NCI-H226 (cell line): Measurements from ENCODE around the gene EXOC6B.

Experiments used
- DNase-seq: peaks from one replicate; pipeline ENCODE4 v3.0.0-alpha.2; 2015

EXOC6B gene

GRCh38 chr2:72788756-72789155 lies 37.1 kb downstream of the EXOC6B start:
- DNase-seq, result peak; percentile 75

- DNase-seq, result no peak
These were observed 40.3 kb downstream of the EXOC6B start for GRCh38 chr2:72785517-72785916.

DNA sequence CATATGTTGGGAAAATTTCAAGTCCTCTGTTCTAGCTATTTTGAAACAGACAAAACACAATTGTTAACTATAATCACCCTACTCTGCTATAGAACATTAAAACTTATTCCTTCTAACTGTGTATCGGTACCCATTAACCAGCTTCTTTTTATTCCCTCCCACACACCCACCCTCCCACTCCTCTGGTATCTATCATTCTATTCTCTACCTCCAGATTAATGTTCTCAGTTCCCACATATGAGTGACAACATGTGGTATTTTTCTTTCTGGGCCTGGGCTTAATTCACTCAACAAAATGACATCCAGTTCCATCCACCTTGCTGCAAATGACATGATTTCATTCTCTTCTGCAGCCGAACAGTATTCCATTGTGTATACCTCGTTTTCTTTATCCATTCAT lies 43.3 kb downstream of the EXOC6B start:
- no peak for DNase-seq

- DNase-seq, result no peak
These were observed 44.4 kb downstream of the EXOC6B start for GRCh38 chr2:72781480-72781879.

DNA sequence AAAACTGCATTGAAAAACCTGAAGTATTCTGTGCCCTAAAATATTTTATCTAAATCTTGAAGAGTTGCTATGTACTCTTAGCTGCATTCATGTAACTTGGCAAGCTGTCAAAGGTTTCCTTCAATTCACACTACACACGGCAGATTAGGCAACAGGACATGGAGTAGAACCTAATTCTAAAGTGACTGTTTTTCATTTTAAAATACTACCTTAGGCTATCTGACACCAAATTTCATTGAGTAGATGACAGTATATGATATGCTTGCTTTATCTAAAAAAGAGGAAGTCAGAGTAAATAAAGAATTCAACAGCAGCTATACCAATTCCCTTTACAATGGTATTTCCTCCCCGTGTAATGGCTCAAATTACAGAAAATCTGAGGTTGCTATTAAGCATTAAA lies 45.4 kb downstream of the EXOC6B start:
- peak; percentile 77 for DNase-seq

- DNase-seq, result no peak
These were observed 46.3 kb downstream of the EXOC6B start for GRCh38 chr2:72779495-72779894.

GRCh38 chr2:72778410-72778809 lies 47.4 kb downstream of the EXOC6B start:
- DNase-seq, result peak; percentile 64

- DNase-seq, result peak; percentile 38
These were observed 54.9 kb downstream of the EXOC6B start for GRCh38 chr2:72770879-72771461.

GRCh38 chr2:72765997-72766609 lies 59.7 kb downstream of the EXOC6B start:
- peak; percentile 67 for DNase-seq

GRCh38 chr2:72762276-72762675 lies 63.6 kb downstream of the EXOC6B start:
- DNase-seq, result no peak

DNA sequence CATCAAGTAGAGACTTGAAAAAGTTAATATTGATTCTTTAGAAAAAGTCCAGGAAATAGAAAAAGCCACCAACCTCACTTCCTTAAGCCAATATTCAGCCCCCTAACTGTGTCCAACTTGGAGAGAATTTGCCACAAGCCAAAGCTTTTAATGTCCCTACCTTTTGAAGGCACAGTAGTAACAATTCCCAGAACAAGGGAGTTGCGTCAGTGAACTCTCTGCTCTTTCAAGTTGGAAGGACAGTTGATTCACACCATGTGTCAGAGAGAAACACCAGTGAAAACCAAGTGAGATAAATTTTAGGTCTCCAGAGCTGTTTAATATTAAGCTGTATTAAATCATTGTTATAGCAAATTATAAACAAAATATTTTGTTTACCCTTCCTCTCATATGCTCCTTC lies 66.1 kb downstream of the EXOC6B start:
- no peak for DNase-seq

- peak; percentile 97 for DNase-seq
These were observed 68.6 kb downstream of the EXOC6B start for GRCh38 chr2:72757177-72757775.

- DNase-seq, result peak; percentile 78
These were observed 70.0 kb downstream of the EXOC6B start for GRCh38 chr2:72755647-72756423.

GRCh38 chr2:72754628-72755320 lies 71.1 kb downstream of the EXOC6B start:
- peak; percentile 57 for DNase-seq

GRCh38 chr2:72750977-72751639 lies 74.7 kb downstream of the EXOC6B start:
- DNase-seq, result no peak

- peak; percentile 20 for DNase-seq
These were observed 75.4 kb downstream of the EXOC6B start for GRCh38 chr2:72750466-72750865.

- no peak for DNase-seq
These were observed 78.5 kb downstream of the EXOC6B start for GRCh38 chr2:72747344-72747743.

DNA sequence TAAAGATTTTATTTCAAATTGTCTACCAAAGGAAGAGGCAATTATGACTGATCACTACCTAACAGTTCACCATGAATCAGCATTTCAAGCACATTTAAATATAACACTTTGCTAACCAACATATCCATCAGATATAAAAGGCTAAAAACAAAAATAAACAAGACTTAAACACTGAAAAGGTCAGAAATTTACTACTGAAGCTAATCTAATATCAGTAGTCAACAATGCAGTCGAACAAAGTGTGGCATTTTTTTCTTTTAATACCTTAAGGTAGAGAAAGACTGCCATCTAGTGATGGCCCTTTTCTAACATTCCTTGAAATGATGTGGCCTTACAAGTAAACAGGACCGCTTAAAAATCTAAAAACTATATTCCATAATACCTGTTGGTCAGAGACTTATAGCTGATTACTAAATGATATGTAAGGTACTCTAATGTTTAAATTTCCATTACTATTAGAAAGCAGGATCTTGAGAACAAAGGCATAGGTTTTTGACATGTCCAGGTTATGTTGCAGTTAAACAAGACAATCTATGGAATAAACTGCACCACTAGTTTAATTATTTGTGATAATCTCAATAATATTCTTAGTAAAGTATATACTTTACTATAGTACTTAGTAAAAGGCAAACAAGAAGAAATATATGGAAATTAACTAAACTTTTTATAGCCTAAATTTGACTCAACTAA lies 80.0 kb downstream of the EXOC6B start:
- peak; percentile 35 for DNase-seq

- peak; percentile 32 for DNase-seq
These were observed 81.8 kb downstream of the EXOC6B start for GRCh38 chr2:72744049-72744448.

- DNase-seq, result no peak
These were observed 82.4 kb downstream of the EXOC6B start for GRCh38 chr2:72743481-72743880.

DNA sequence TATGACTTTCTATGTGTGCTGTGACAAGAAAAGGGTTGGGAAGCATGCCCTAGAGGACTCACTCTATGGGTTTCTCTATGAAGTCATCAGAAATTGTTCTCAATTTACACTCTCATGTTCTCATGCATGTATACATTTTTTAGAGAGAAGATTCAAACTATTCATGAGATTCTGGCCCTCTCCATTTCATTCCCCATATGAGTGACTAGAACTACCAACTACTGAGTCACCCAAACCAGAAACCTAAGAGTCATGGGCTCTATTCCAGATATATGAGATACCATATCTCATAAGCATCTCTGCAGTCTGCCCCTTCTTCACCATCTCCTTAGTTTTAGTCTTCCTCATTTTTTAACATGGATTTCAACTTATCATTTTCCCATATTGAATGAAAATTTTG lies 87.7 kb downstream of the EXOC6B start:
- DNase-seq, result no peak

DNA sequence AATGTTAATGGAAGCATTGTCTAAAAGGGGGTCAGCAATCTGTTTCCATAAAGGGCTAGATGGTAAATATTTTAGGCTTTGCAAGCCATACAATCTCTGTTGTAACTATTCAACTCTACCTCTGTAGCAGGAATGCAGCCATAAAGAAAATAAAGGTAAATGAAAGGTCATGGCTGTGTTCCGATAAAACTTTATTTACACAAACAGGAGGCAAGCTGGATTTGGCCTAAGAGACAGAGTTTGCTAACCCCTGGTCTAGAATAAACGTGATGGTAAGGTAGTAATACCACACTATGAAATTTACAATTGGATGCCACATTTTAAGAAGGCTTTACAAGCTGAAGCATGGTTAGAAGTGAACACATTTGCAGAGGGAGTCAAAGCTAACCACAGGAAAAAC lies 91.4 kb downstream of the EXOC6B start:
- no peak for DNase-seq
